HG03469 (cell line): ENCODE data around the gene CBY3.
"Not testable (repeated sequence)": the region's sequence is repeated elsewhere in the genome, so short reads cannot be mapped to it uniquely, and the experiment has no call there.

Experiments
- ATAC-seq: cut with Tn5 transposase; IDR thresholded peaks from one replicate; pipeline ENCODE4 v1.9.1; 2021; ENCODE audit warnings: mild to moderate bottlenecking, moderate library complexity, moderate number of reproducible peaks; ENCODE audit not compliant: unreplicated experiment

The CBY3 gene

DNA sequence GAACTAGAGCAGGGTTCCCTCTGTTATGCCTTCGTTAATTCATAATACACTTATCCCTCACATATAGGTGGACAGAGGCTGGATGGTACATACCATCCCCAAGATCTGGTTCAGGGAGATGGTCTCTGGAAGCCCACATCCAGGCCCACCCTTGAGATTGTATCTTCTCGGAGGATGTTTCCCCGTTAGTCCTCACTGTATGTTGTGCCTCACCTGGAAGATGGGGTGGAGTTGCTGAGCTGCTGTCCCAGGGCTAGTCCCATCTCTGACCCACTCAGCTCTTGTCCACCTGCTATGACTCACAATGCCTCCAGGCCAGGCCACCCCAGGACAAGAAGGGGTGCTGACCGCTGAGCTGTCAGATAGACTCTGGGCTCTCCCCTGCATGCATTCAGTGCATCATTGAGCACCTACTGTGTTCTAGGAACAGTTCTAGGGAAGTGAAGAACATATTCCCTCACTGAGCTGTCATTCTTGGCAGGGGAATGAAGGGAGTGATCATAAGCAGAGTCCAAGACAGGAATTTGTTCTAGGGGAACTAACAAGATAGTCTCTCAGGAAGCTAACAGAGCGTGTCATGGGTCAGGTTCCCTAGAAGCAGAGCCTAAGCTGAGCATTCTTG lies at the start of gene CBY3:
Gene CBY3 (minus strand): TSS at position 255 of the 622 bp plus-strand sequence. CDS start 116 bp downstream, at position 139.
- no peak for ATAC-seq

DNA sequence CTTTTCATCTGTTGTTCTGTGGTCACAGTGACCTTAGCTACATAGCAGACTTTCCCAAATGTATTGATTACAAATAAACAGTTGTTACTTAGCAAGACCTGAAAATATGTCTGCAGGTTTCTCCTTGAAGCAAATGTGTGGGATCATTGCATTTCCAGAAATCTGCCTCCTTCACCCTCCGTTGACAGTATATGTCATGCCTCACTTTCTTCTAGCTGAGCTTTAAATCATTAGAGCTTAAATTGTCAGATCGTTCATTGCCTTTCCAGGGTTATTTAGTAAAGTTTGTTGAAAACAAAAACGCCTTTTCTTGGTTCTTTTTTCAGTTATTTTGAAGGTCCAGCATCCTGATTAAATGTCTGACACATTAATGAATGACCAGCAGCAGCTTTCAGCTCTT lies 49.5 kb upstream of the CBY3 start:
- no peak for ATAC-seq

DNA sequence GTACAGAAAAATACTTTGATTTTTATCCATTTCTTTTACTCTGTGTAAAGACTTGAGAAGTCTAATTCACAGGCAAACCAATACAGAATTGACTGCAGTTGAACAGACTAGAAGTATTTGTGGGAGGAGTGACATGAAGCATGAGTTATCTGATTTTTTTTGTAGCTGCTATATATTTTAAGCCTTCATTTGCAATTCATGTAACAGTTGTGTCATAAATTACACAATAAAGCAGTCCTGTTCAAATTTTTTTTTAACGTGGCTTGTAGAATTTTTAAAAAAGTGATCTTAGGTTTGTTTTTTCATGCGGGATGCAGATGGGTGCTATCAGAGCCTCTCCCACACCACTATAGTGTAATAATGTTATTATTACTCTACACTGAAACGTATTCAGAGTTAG lies 48.9 kb upstream of the CBY3 start:
- ATAC-seq = no peak

DNA sequence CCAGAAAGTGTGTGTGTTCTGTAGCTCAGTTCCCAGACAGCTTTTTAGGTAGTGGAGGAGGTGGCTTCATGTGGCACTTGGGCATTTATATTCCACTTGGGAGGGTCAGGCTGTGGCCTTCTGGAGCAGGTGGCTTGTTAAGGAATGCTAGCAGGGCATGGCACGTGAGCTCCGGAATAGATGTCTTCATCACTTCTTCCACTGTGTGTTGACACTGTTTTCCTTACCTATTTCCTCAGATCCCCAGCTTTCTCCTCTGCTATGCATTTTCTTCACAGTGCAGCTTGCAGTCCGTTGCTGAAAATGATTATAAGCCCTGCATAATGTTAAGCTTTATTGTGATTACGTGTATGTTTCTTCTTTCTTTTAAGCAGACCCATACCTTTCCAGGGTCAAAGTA lies 48.5 kb upstream of the CBY3 start:
- ATAC-seq = no peak

DNA sequence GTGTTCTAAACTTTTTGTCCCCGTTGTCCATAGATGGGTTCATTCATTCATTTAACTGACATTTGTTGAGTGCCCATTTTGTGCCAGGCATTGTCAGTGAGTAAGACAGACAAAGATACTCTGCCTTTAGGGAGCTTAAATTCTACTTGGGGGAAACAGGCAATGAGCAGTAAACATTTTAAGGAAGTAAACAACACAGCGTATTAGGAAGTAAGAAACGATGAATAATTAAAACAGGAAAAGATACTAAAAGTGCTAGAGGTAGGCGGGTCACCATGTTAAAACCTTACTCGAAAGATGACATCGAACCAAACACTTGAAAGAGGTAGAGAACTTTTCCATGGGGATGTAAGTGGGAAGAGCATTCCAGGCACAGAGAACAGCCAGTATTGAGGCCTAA lies 46.3 kb upstream of the CBY3 start:
- ATAC-seq = no peak

DNA sequence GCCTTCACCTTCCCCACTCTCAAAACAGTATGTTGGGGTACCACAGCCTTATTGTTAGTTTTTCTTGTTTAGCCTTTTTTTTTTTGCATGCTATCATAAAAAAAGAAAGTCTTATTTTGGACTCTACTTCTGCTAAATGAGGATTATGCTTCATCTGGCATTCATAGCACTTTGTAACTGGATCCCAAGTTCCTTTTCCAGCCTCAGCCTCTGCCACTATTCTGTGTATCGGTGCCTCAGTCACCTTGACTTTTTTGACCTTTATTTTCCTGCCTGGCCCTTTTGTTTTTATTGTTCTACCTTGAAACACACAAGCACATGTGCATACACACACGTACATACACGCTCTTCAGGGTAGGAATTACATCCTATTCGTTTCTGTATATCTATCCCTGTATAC lies 43.3 kb upstream of the CBY3 start:
- ATAC-seq = no peak

DNA sequence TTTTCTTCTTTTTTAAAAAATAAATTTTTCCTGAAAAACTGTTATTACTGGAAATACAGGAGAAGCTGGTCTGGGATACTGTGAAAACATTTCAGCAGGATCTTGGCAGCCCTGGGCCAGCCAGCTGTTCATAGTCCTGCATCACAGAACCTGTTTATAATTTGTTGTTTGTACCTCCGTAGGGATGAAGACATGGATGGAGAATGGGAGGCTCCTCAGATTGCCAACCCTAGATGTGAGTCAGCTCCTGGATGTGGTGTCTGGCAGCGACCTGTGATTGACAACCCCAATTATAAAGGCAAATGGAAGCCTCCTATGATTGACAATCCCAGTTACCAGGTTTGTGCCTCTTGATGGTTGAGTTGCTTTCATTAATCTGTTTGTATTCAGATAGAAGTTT lies 39.4 kb upstream of the CBY3 start:
- no peak for ATAC-seq

DNA sequence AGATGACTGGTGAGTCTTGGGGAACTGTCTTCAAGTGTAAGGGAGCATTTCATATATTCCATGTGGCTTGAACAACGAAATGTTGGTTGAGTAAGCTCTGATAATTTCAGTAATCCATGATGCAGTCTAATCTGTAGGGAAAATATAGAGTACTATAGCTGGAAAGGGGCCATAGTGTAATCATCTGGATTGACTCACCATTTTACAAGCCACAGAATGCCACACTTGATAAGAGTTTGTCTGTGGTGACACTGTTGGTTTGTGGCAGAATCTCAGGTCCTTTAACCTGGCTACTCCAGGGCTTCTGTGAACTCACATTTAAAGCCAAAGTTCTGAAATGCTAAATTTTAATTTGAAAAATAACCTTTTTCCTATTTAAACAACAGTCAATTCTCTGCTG lies 35.5 kb upstream of the CBY3 start:
- ATAC-seq = no peak

DNA sequence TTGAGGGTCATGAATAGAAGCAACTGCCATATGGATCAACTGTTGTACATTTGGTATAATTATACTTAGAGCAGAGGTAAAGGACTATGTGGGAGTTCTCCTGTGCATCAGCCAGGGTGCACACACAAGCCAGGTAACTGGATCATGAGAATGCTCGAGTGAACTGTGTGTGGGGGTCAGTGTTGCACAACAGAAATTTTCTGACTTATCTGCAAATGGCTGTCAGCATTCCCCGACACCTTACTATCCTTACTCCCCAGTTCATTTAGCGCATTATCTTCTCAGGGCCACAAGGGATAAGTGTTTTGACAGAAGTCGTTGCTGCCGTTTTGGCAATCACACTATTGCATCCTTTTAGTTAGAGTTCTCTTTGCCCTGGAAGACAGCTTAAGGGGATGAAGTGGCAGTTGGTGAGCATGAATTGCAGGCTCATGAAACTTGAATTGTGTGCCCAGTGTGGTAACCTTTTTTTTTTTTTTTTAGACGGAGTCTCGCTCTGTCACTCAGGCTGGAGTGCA lies 19.6 kb upstream of the CBY3 start:
- ATAC-seq = no peak

DNA sequence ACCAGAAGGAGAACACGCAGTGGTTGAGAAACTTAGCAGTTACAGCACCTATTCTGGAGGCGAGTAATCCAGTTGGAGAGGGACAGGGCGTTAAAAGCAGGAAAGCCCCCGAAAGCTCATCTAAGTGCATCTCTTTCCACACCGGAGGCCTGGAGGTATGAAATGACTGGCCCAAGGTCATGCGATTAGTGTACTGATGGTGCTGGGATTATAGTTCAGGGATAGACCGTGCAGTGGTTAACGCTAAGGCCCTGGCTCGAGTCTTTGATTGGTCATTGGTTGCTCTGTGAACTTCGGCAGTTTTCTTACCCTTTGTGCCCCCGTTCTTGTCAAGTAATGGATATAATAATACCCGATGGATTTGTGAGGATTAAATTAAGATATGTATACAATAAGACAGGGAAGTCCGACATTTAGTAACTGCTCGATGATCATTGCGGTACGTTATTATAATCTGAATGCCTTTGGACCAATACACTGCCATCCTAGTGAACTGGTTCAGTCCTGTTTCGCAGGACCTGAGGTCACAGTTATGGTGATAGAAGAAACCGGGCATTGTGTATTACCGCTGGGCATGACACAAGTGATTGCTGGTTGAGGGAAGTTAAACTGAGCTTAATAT lies 18.9 kb upstream of the CBY3 start:
- ATAC-seq = no peak

DNA sequence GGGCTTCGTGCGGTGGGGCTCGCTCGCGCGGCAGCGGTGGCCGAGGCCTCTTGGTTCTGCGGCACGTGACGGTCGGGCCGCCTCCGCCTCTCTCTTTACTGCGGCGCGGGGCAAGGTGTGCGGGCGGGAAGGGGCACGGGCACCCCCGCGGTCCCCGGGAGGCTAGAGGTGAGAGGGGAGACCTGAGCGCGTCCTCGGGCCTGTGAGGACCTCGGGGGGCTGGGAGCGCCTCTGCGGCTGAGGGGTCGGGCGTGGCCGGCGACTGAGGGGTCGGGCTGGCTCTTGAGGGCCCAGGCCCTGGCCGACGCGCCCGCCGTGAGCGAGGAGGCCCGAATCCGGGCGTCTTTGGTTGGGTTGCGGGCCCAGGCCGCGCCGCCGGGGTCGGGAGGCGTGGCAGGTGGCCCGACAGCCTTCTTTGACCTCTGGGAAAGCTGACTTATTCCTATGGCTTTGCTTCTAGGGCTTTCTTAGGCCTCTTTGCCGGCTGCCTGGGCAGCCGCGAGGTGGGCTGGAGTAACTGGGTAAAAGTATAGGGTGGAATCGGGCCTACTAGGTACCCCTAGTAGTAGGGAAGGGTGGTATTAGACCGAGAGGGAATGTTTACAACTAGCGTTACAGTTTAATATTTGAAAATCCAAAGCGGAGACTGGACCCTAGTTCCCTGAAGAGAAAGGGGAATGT lies 18.2 kb upstream of the CBY3 start, which contains the start of gene CANX:
Gene CANX (plus strand): TSS at position 33 of the 681 bp plus-strand sequence. CDS start 6,715 bp downstream, outside the sequence.
- ATAC-seq = no peak

DNA sequence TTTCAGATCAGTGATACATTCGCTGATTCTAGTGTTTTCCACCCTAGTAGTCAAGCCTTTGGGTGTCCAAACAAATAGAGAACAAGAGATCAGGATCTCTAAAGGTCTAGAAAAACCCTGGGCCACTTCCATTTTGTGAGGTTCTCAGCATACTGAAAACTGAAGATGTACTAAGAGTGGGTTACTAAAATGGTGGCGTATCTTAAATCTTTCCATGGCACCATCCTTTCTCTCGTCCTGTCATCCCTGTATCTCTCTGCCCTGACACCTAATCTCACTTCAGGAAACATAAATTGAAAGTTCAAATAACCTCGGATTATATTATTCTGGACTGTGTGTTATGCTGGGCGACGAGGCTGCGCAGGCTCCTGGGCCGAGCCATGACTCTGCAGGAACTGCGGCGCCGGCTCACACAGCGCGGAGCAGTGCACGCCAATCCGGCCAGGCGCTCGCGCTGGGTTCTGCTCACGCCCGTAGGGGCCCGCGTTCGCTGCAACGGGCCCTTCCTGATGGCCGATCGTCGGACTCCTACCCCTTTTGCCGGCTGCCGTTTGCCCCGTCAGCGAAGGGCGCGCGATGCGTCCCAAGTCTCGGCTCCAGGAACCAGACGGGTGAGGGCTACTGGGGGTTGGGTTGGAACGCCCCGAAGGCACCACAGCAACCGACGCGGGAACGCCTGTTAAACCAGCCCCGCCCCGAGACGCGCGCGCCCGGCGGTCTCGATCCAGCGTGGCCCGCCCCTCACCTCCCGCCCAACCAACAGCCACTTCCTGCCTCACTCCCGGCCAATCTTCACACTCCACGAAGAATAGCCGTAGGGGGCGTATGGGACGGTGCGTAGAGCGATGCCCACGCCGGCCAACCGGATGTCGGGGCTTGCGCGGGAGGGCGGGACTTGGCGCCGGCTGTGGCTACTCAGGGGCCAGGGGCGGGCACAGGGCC lies 17.4 kb upstream of the CBY3 start:
- ATAC-seq = peak; percentile 77

DNA sequence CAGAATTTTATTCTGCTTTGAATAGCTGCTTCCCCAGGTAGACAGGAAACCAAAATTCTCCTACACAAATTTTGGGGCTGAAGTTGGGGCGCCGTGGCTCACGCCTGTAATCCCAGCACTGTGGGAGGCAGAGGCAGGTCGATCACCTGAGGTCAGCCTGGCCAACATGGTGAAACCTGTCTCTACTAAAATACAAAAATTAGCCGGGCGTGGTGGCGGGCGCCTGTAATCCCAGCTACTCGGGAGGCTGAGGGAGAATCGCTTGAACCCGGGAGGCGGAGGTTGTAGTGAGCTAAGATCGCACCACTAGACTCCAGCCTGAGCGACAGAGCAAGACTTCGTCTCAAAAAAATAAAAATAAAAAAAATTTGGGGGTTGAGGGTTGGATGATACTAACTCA lies 16.7 kb upstream of the CBY3 start:
- not testable (repeated sequence) for ATAC-seq

DNA sequence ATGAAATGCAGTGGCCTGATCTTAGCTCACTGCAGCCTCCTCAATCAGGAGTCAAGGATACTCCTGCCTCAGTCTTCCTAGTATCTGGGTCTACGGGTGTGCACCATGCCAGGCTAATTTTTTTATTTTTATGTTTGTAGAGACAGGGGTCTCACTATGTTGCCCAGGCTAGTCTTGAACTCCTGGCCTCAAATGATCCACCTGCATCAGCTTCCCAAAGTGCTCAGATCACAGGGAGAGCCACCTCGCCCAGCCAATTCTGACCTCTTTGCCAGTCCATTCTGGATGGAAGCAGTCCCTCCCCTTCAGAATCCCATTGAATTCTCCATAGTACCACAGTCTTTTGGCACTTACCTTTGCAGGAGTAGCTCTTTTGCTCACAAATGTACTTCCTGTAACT lies 16.3 kb upstream of the CBY3 start:
- ATAC-seq = no peak

DNA sequence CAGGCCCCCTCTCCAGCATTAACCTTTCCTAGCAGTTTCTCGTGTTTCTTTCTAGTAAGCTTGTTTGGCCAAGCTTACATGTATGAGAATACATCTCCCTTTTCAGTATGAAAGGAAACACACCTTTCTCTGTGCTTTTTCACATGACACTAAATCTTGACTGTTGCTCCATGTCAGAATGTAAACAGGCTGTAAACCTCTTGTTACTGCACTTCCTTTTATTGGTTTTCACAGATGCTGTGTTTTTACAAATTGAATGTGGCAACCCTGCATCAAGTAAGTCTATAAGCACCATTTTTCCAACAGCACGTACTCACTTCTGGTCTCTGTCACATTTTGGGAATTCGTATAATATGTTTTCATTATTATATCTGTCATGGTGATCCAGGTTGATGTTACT lies 15.8 kb upstream of the CBY3 start:
- ATAC-seq = no peak

DNA sequence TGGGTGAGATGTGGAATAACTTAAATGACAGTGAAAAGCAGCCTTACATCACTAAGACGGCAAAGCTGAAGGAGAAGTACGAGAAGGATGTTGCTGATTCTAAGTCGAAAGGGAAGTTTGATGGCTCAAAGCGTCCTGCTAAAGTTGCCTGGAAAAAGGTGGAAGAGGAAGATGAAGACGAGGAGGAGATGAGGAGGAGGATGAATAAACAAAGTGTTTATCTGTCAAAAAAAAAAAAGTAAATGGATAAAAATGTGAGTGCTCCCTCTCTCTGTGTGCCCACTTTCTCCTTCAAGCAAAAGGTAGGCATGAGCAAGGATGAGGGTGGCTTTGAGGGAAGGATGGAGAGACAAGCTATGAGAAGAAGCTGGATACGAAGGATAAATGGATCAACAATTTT lies 13.7 kb upstream of the CBY3 start:
- no peak for ATAC-seq

DNA sequence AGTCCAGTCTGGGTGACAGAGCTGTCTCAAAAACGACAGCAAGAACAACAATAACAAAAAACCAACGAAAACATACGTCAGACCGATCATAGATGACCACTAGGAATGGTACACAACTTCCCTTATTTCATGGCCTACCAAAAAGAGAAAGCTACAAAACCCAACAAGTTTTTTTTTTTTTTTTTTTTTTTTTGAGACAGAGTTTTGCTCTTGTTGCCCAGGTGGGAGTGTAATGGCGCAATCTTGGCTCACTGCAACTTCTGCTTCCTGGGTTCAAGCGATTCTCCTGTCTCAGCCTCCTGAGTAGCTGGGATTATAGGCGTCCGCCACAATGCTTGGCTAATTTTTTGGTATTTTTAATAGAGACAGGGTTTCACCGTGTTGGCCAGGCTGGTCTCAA lies 8.4 kb upstream of the CBY3 start:
- not testable (repeated sequence) for ATAC-seq

DNA sequence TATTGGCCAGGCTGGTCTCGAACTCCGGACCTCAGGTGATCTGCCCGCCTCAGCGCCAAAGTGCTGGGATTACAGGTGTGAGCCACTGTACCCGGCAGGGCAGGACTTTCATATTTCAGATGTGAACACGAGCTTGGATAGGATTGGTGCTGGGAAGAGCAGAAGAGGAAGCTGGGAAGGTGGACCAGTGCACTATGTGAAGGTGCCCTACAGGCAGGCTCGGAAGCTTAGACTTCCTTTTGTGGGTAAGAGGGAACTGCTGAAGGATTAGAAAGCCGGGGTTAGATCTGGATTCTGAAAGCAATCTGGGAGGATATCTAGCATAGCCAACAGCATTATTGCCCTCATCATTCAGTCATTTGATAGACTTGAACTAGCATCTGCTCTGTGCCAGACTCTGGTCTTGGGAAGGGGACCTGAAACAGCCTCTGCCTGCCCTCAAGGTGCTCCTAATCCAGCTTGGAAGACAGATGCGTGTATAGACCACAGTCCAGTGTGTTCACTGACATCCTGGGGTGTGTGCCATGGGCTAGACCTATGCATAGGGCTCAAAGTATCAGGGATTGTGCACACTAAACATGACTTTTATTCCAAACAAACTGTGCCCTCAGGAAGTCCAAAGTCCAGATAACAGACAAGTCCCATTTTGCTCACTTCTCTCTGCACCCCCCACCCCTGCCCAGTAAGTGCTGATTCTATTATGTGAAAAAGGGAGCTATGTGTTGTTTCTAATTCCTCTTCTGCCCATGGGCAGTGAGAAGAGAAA lies 637 bp downstream of the CBY3 start:
- no peak for ATAC-seq

DNA sequence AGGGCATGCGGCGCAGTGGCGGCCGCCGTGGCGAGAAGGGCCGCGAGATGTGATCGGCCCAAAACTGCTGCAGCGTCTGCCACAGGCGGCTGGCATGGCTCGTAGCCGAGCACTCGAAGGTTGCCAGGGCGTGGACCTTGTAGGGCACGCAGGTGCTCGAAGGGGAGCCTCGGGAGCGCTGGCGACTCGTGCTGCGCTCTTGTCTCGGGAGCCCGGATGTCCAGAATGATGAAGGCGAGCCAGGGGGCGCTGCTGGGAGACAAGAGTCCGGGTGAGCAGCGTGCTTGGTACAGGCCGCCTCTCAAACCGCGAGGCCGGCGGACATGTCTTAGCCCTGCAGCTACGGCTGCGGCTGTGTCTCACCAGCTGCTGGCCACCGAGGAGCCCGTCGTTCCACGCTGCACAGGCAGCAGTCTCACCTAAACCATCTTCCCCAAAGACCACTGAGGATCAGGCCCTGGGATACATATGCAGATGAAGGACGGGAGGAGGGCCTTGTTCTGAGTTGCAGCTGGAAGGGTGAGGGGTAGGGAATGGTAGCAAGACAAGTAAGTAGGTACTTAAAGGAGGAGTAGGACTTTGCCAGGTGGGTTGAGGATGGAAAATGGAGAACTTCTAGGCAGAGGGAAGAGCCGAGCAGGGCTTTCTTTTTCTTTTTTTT lies 1.7 kb downstream of the CBY3 start:
- ATAC-seq = peak; percentile 14
